NB4 (cell line): ENCODE measurements around the gene GRM1.

Source experiments
- CTCF ChIP-seq: IDR thresholded peaks from one replicate; pipeline ENCODE4 v1.5.1; 2012; ENCODE audit warnings: low read depth, low read length
- MAX ChIP-seq: IDR thresholded peaks from 2 replicates; pipeline ENCODE4 v1.6.1; 2011; ENCODE audit warnings: low read depth, low read length
- MYC ChIP-seq: IDR thresholded peaks from 2 replicates; pipeline ENCODE4 v1.6.1; 2011; ENCODE audit warnings: low read depth, low read length
- POLR2A ChIP-seq: IDR thresholded peaks from 2 replicates; pipeline ENCODE4 v1.6.1; 2011; ENCODE audit warnings: mild to moderate bottlenecking; ENCODE audit not compliant: insufficient read length; ENCODE audit errors: extremely low read depth

- TF ChIP-seq CTCF (no peak), POLR2A (no peak), MYC (no peak), MAX (no peak)
Measured at GRCh38 chr6:146133866-146134265, 105.0 kb downstream of the GRM1 start.
